ENCODE data around the gene CELA1. TPM values are rescaled to one million over a fixed set of nuclear protein-coding genes. Genes with fewer than 3 reads are reported as not detected.

CELA1 gene
- polyA plus RNA-seq, 6 donors from 2014 or later: not detected

Other genes with a start within 250 kb of the CELA1 start
- 10 to 100 TPM in 5 of 6 donors, 1 to 10 TPM in 1; 9.7 to 14.0 (median 13.1) TPM for gene TFCP2, start 173.5 kb downstream of the CELA1 start, polyA plus RNA-seq (ENCODE audit: low read depth in 6 of 6)
- 1 to 10 TPM in 5 of 6 donors, not detected in 1; 1.1 to 3.4 (median 1.7) TPM for gene POU6F1, start 128.6 kb downstream of the CELA1 start, polyA plus RNA-seq (ENCODE audit: low read depth in 6 of 6)
- 1,000 to 10,000 TPM; 1,454 to 3,149 (median 1,632) TPM for gene DAZAP2, start 107.9 kb downstream of the CELA1 start, polyA plus RNA-seq (ENCODE audit: low read depth in 6 of 6)
- gene SMAGP, start 76.3 kb downstream of the CELA1 start, polyA plus RNA-seq (ENCODE audit: low read depth in 6 of 6): 10 to 100 TPM; 26.8 to 55.3 (median 41.1) TPM
- gene BIN2, start 22.5 kb downstream of the CELA1 start, polyA plus RNA-seq (ENCODE audit: low read depth in 6 of 6): 100 to 1,000 TPM in 2 of 6 donors, 10 to 100 TPM in 4; 74.2 to 140 (median 86.5) TPM
- gene GALNT6, start 44.7 kb upstream of the CELA1 start, polyA plus RNA-seq (ENCODE audit: low read depth in 6 of 6): 10 to 100 TPM in 5 of 6 donors, 1 to 10 TPM in 1; 3.3 to 25.6 (median 13.2) TPM
- gene SLC4A8, start 78.2 kb upstream of the CELA1 start, polyA plus RNA-seq (ENCODE audit: low read depth in 6 of 6): 1 to 10 TPM in 4 of 6 donors, under 1 TPM in 2; 0.34 to 6.2 (median 1.6) TPM
- under 1 TPM; 0.08 to 0.83 (median 0.37) TPM for gene SCN8A, start 244.6 kb upstream of the CELA1 start, polyA plus RNA-seq (ENCODE audit: low read depth in 6 of 6)